GM13977 (cell line): ENCODE results near the gene KRTAP5-1.

Experiments used
- DNase-seq: peaks from one replicate; pipeline ENCODE4 v3.0.0; 2012; ENCODE audit warnings: low spot score
- in situ Hi-C: fragments of 300-500 bp; cut with MboI; formaldehyde crosslinking; loops from one replicate; pipeline ENCODE4 v1.12.0; 2022; ENCODE audit warnings: low sequenced_read_pairs, low pct_unique_long_range_greater_than_20kb, mixed read lengths, inconsistent platforms; ENCODE audit not compliant: unreplicated experiment
- TF ChIP-seq, protein P1 (sequence below): IDR thresholded peaks from 2 replicates; pipeline ENCODE4 v1.5.1; 2012; ENCODE audit warnings: mild to moderate bottlenecking, control low read depth; ENCODE audit not compliant: insufficient read depth; ENCODE audit errors: extremely low read depth, missing control alignments

The KRTAP5-1 gene

DNA sequence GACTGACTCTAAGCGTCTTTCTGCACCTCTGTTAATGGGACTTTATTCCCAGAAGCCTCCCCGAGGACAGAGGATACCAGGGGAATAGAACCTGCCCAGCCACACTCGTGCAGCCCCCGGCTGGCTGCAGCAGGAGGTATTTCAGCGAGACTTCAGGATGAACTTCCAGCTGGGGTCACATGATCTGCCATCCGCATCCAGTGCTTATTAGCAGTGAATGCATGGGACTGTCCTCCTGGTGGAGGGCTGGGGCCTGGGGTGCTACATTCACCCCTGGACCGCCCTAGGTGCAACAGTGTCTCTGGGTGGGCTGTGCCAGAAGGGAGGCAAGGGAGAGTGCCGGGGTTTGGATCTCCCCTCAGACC, 14.6 kb downstream of the KRTAP5-1 start:
- TF ChIP-seq, protein P1, sequence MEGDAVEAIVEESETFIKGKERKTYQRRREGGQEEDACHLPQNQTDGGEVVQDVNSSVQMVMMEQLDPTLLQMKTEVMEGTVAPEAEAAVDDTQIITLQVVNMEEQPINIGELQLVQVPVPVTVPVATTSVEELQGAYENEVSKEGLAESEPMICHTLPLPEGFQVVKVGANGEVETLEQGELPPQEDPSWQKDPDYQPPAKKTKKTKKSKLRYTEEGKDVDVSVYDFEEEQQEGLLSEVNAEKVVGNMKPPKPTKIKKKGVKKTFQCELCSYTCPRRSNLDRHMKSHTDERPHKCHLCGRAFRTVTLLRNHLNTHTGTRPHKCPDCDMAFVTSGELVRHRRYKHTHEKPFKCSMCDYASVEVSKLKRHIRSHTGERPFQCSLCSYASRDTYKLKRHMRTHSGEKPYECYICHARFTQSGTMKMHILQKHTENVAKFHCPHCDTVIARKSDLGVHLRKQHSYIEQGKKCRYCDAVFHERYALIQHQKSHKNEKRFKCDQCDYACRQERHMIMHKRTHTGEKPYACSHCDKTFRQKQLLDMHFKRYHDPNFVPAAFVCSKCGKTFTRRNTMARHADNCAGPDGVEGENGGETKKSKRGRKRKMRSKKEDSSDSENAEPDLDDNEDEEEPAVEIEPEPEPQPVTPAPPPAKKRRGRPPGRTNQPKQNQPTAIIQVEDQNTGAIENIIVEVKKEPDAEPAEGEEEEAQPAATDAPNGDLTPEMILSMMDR = no peak
- in situ Hi-C loops = no loop called here
- DNase-seq = no peak

DNA sequence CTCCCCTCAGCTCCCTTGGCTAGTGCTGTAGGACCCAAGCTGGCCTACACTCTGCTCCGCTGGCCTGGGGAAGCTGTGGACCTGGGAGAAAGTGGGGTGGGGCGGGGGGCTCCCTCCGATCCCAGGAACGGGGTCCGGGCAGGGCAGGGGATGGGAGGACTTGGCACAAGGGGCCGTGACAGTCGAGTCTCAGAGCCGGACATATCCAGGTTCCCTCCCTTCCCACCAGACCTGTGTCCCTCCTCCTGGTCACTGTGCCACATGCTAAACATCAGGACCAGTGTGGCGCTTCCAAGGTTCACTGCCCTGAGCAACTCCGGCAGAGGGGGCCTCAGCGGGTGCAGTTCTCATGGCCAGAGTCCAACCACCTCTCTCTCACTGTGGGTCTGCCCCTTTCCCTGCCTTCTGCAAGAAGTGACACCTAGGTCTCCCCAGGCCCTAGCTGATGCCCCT, 15.1 kb downstream of the KRTAP5-1 start:
- in situ Hi-C loops = no loop called here
- DNase-seq = no peak
- TF ChIP-seq, protein P1 = no peak

DNA sequence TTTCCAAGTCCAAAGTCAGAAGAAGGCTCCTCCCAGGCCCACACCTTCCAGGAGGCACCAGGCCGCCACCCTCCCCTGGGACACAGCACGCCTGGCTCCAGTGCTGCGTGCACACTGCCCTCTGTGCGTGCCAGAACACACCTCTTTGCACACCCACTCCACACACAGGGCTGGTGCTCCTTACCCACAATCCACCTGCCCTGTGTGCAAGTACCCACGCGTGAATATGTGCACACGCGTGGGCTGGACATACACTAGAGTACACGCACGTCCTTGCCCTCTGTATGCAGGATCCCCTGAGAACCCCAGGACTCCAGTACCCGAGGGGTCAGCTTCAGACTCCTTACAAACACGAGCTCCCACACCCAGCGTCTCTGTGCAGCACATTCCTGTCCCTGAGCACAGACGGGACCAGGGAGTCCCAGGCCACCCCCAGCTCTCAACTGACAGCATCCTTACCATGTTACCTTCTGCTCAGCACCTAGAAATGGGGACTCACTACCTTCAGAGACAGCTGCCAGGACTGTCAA, 15.8 kb downstream of the KRTAP5-1 start:
- in situ Hi-C loops = no loop called here
- no peak for DNase-seq
- TF ChIP-seq, protein P1 = no peak

DNA sequence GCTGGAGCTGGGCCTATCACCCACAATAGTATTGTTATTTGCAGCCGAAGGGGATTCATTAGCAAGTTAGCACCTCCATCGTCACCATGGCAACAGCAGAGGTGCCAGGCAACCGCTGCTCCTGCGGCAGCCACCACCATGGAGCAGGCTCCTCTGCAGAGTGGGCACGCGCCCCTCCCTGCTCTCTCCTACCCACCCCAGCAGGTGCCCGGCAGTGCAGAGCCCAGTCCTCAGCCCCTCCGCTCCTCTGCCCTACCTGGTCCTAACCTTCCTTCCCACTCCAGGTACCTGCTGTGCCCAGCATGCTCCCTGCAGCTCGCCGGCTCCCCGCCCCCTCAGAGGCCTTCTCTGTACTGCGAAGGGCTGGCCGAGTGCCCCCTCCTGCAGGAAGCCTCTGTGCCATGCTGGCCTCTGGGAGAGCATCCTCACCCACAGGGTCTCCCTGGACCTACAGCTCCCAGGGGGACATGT, 16.6 kb downstream of the KRTAP5-1 start:
- in situ Hi-C loops = no loop called here
- TF ChIP-seq, protein P1 = no peak
- DNase-seq = no peak

DNA sequence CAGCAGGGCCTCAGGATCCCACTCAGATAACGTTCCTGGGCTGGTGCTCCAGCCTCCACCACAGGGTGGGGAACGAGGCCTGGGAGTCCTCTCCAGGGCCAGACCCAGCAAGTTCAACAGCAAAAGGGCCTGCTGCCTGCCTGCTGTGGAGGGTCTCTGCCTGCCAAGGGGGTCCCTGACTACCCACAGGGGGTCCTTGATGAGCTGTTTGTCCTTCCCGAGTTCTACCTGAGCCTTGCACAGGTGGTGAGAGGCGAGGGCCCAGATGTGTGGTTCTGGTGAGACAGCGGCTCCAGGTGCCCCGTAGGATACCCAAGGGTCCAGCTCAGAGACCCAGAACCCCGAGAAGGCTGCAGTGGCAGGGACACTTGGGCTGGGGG, 17.4 kb downstream of the KRTAP5-1 start:
- TF ChIP-seq, protein P1 = no peak
- DNase-seq = no peak
- in situ Hi-C loops = no loop called here

DNA sequence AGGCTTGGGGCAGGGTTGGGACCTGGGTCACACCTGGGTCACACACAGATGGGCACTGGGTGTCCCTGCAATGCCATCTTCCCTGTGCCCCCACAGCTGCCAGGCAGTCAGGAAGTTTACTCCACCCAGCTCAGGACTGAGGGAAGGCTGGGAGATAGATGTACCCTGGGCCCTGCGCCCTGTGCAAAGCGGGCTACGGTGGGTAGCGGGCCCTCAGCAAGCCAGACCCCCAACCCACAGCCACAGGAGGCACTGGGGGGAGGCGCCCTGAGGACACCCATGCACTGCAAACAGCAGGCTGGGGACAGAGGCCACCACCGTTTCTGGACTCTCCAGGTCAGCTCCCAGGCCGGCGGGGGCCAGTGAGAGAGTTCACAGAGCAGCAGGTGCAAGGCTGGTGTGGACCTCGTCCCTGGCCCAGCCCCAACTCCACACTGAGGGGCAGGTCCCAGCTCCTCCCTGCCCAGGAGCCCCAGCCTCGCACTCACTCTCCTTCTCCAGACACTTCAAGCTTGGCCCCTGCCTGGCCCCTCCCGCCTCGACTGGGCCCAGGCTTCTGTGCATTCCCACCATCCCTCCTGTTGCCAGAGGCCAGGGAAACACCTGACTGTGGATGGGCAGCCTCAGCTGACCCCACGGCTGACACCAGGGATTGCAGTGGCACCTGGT, 17.9 kb downstream of the KRTAP5-1 start:
- in situ Hi-C loops = no loop called here
- TF ChIP-seq, protein P1 = no peak
- DNase-seq = no peak
